Caco-2 (cell line): ENCODE results near the gene FBXL20. TPM values are rescaled to one million over a fixed set of nuclear protein-coding genes. Genes with fewer than 3 reads are reported as not detected.
"Not testable (repeated sequence)": the region's sequence is repeated elsewhere in the genome, so short reads cannot be mapped to it uniquely, and the experiment has no call there.

Source experiments
- BruUV-seq: library from RNA; stranded (reverse); fragments of 400-500 nt; replicated peaks from 2 replicates; lab custom pipeline; 2021; lab: Mats Ljungman, UMichigan
- CTCF ChIA-PET: fragments of 300-600 bp; sonication (Branson Sonifier 250); formaldehyde crosslinking; loops from one replicate; lab custom pipeline; 2022; ENCODE audit warnings: antibody characterized with exemption; lab: Charles Lee
- POLR2A ChIA-PET: fragments of 300-600 bp; sonication (Branson Sonifier 250); formaldehyde crosslinking; loops from one replicate; lab custom pipeline; 2022; ENCODE audit warnings: antibody characterized with exemption; lab: Charles Lee
- DNase-seq, 2 experiments: peaks; one replicate each; pipeline versions ENCODE4 v3.0.0 to v3.0.0-alpha.2; 2020 to 2022
- H3K27me3 ChIP-seq: replicated peaks from 2 replicates; pipeline ENCODE4 v1.6.0; 2011; ENCODE audit warnings: low read length; ENCODE audit not compliant: control insufficient read depth, insufficient read depth
- H3K36me3 ChIP-seq: 2 replicates; pipeline ENCODE4 v1.5.1; 2011; ENCODE audit warnings: low read length; ENCODE audit not compliant: control insufficient read depth, insufficient read depth
- H3K4me1 ChIP-seq: fragments of 250-450 bp; sonication (Bioruptor Pico); 2 replicates; pipeline ENCODE4 v1.5.1; 2020; ENCODE audit warnings: mild to moderate bottlenecking
- H3K4me3 ChIP-seq: 2 replicates; pipeline ENCODE4 v1.5.1; 2011; ENCODE audit warnings: low read depth, mild to moderate bottlenecking, control low read depth, low read length
- H3K9me3 ChIP-seq: fragments of 250-450 bp; sonication (Bioruptor Pico); 2 replicates; pipeline ENCODE4 v1.5.1; 2020; ENCODE audit warnings: mild to moderate bottlenecking, moderate library complexity
- H3K27ac Mint-ChIP-seq: one replicate; pipeline ENCODE4 v1.8.0; 2022; ENCODE audit warnings: mixed read lengths; ENCODE audit not compliant: unreplicated experiment
- H3K27me3 Mint-ChIP-seq: one replicate; pipeline ENCODE4 v1.8.0; 2022; ENCODE audit warnings: mixed read lengths; ENCODE audit not compliant: insufficient read depth, unreplicated experiment
- H3K36me3 Mint-ChIP-seq: one replicate; pipeline ENCODE4 v1.8.0; 2022; ENCODE audit warnings: mild to moderate bottlenecking, mixed read lengths; ENCODE audit not compliant: insufficient read depth, unreplicated experiment
- H3K4me1 Mint-ChIP-seq: one replicate; pipeline ENCODE4 v1.8.0; 2022; ENCODE audit warnings: low read depth, mixed read lengths; ENCODE audit not compliant: unreplicated experiment
- H3K4me3 Mint-ChIP-seq: one replicate; pipeline ENCODE4 v1.8.0; 2022; ENCODE audit warnings: mild to moderate bottlenecking, moderate library complexity, mixed read lengths; ENCODE audit not compliant: unreplicated experiment
- H3K9me3 Mint-ChIP-seq: one replicate; pipeline ENCODE4 v1.8.0; 2022; ENCODE audit warnings: mixed read lengths; ENCODE audit not compliant: unreplicated experiment
- intact Hi-C: fragments of 100-400 bp; cut with micrococcal nuclease; formaldehyde crosslinking; loops from one replicate; pipeline ENCODE4 v1.10.0; 2022; ENCODE audit not compliant: unreplicated experiment
- total RNA-seq: library from RNA; stranded (reverse); gene quantifications from 2 replicates; pipeline ENCODE4 v1.2.3, GENCODE V29; 2022
- TF ChIP-seq, protein P1 (sequence below), 2 experiments: fragments of 200-600 bp in 1 of 2; IDR thresholded peaks; 1 replicate in 1 of 2; 2 replicates in 1 of 2; pipeline versions ENCODE4 v1.5.1 to v1.8.0; 2011 to 2022; ENCODE audit warnings: antibody characterized with exemption in 1 of 2, control low read depth in 1 of 2, inconsistent platforms in 1 of 2, low read depth in 1 of 2, low read length in 1 of 2, mild to moderate bottlenecking in 1 of 2, moderate library complexity in 1 of 2; ENCODE audit not compliant: insufficient read depth in 1 of 2, severe bottlenecking in 1 of 2, unreplicated experiment in 1 of 2

The FBXL20 gene
- total RNA-seq, 1 experiment from 2014 or later: 12.6 TPM

- Mint-ChIP-seq H3K4me3 (no peak overlapping the region), H3K27ac (no peak overlapping the region), H3K4me1 (peaks cover 12% of the 10 kb centered on the region), H3K9me3 (no peaks in the 10 kb centered on the region), H3K36me3 (no peaks in the 10 kb centered on the region), H3K27me3 (no peaks in the 10 kb centered on the region)
- POLR2A ChIA-PET: interaction anchor here (0.5 kb wide), 1 partner anchor 128 kb away, joined by 3 read pairs; no protein-coding TSS in a partner anchor
- intact Hi-C loops: loop anchor here (5.0 kb wide), 1 partner anchor 120 kb away; the partner anchor contains the start of gene FBXL20
- BruUV-seq: no TSS peak
- CTCF ChIA-PET: interaction anchor here (1.1 kb wide), 1 partner anchor 37 kb away, joined by 4 read pairs; no protein-coding TSS in a partner anchor
- TF ChIP-seq, protein P1, sequence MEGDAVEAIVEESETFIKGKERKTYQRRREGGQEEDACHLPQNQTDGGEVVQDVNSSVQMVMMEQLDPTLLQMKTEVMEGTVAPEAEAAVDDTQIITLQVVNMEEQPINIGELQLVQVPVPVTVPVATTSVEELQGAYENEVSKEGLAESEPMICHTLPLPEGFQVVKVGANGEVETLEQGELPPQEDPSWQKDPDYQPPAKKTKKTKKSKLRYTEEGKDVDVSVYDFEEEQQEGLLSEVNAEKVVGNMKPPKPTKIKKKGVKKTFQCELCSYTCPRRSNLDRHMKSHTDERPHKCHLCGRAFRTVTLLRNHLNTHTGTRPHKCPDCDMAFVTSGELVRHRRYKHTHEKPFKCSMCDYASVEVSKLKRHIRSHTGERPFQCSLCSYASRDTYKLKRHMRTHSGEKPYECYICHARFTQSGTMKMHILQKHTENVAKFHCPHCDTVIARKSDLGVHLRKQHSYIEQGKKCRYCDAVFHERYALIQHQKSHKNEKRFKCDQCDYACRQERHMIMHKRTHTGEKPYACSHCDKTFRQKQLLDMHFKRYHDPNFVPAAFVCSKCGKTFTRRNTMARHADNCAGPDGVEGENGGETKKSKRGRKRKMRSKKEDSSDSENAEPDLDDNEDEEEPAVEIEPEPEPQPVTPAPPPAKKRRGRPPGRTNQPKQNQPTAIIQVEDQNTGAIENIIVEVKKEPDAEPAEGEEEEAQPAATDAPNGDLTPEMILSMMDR (IDR thresholded peaks at IDR 0.05; ENCODE audit: insufficient read depth in 1 of 2, low read depth in 1 of 2, low read length in 1 of 2, severe bottlenecking in 1 of 2, unreplicated experiment in 1 of 2): no peak
- H3K4me3 ChIP-seq: no peak overlapping the region
- H3K27me3 ChIP-seq: no peaks in the 10 kb centered on the region
- no peaks in the 10 kb centered on the region for H3K36me3 ChIP-seq
- peaks cover 20% of the 10 kb centered on the region for H3K4me1 ChIP-seq
- no peaks in the 10 kb centered on the region for H3K9me3 ChIP-seq
- no peak for DNase-seq
Measured at GRCh38 chr17:39281806-39282205, 119.6 kb downstream of the FBXL20 start.

- H3K36me3 ChIP-seq, H3K27me3 ChIP-seq, POLR2A ChIA-PET, CTCF ChIA-PET, H3K4me3 Mint-ChIP-seq, BruUV-seq, H3K36me3 Mint-ChIP-seq, H3K9me3 Mint-ChIP-seq, H3K9me3 ChIP-seq, DNase-seq, H3K4me3 ChIP-seq, H3K27ac Mint-ChIP-seq, H3K27me3 Mint-ChIP-seq: not testable (repeated sequence)
- intact Hi-C loops: loop anchor here (10.0 kb wide), 1 partner anchor 57 kb away; no protein-coding TSS in a partner anchor
- peaks cover 12% of the 10 kb centered on the region for H3K4me1 Mint-ChIP-seq
- peaks cover 20% of the 10 kb centered on the region for H3K4me1 ChIP-seq
Measured at GRCh38 chr17:39278246-39278645, 123.2 kb downstream of the FBXL20 start.

GRCh38 chr17:39277110-39277509 lies 124.3 kb downstream of the FBXL20 start:
- Mint-ChIP-seq H3K27ac (no peak overlapping the region), H3K27me3 (no peaks in the 10 kb centered on the region), H3K4me3 (no peak overlapping the region), H3K9me3 (no peaks in the 10 kb centered on the region), H3K36me3 (peaks cover 5% of the 10 kb centered on the region), H3K4me1 (peaks cover 6% of the 10 kb centered on the region)
- Histone ChIP-seq H3K4me1 (peaks cover 18% of the 10 kb centered on the region), H3K9me3 (no peaks in the 10 kb centered on the region), H3K4me3 (no peak overlapping the region), H3K27me3 (no peaks in the 10 kb centered on the region), H3K36me3 (no peaks in the 10 kb centered on the region)
- no peak for DNase-seq
- ChIA-PET CTCF (no interaction called here), POLR2A (interaction anchor here (0.6 kb wide), 1 partner anchor 184 kb away, joined by 3 read pairs; the partner anchor contains the start of gene CDK12)
- TF ChIP-seq, protein P1 (IDR thresholded peaks at IDR 0.05; ENCODE audit: insufficient read depth in 1 of 2, low read depth in 1 of 2, low read length in 1 of 2, severe bottlenecking in 1 of 2, unreplicated experiment in 1 of 2): no peak
- BruUV-seq: no TSS peak
- intact Hi-C loops: loop anchor here (10.0 kb wide), 1 partner anchor 58 kb away; no protein-coding TSS in a partner anchor
